Natural killer cell treated with Interleukin-12 subunit alpha and Interleukin-12 subunit beta and Interleukin-15 and Interleukin-18, amount 100 ng/mL, for 72 hours (primary cell): ENCODE results near the gene KIAA0232. TPM values are rescaled to one million over a fixed set of nuclear protein-coding genes. Genes with fewer than 3 reads are reported as not detected.
A peak's percentile ranks its signal among the peaks of the same experiment; 100 is the strongest.
"Not testable (repeated sequence)": the region's sequence is repeated elsewhere in the genome, so short reads cannot be mapped to it uniquely, and the experiment has no call there.

Source experiments
- ATAC-seq, 2 donors: fragments of 150-1000 bp; cut with Tn5 transposase in 1 of 2; sonication (Bioruptor Pico), chemical (Tn5 transposase) in 1 of 2; 2 replicates each; pipeline ENCODE4 v1.10.0; 2021
- DNase-seq: peaks from one replicate; pipeline ENCODE4 v3.0.0; 2022; ENCODE audit warnings: low spot score
- H3K27ac Mint-ChIP-seq, 2 donors: 1 replicate in 1 of 2; 2 replicates in 1 of 2; pipeline ENCODE4 v1.8.0; 2022; ENCODE audit warnings: mixed read lengths in 2 of 2, mild to moderate bottlenecking in 1 of 2, moderate library complexity in 1 of 2
- H3K27me3 Mint-ChIP-seq, 2 donors: 1 replicate in 1 of 2; 2 replicates in 1 of 2; pipeline ENCODE4 v1.8.0; 2022; ENCODE audit warnings: mixed read lengths in 2 of 2
- H3K36me3 Mint-ChIP-seq: one replicate; pipeline ENCODE4 v1.8.0; 2022; ENCODE audit warnings: mixed read lengths
- H3K4me1 Mint-ChIP-seq, 2 donors: 1 replicate in 1 of 2; 2 replicates in 1 of 2; pipeline ENCODE4 v1.8.0; 2022; ENCODE audit warnings: low read depth in 2 of 2, mixed read lengths in 2 of 2, mild to moderate bottlenecking in 1 of 2
- H3K4me3 Mint-ChIP-seq: one replicate; pipeline ENCODE4 v1.8.0; 2022; ENCODE audit warnings: mixed read lengths
- H3K9me3 Mint-ChIP-seq: 2 replicates; pipeline ENCODE4 v1.8.0; 2022; ENCODE audit warnings: mixed read lengths
- total RNA-seq, 2 donors: library from RNA; stranded (reverse); gene quantifications; one replicate each; pipeline ENCODE4 v1.2.3, GENCODE V29; 2022

The KIAA0232 gene
- total RNA-seq, 2 donors from 2014 or later = 19.5 to 20.6 TPM

DNA sequence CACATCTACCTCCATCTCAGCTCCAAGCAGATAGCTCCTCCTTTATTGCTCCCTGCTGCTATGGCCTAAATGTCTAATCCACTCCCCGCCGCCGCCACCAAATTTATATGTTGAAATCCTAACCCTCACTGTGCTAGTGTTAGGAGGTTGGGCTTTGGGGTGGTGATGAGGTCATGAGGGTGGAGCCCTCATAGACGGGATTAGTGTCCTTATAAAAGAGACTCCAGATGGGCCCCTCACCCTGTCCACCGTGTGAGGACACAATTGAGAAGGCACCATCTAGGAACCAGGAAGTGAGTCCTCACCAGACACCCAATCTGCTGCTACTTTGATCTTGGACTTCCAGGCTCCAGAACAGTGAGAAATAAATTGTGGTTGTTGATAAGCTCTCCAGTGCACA, 113.5 kb downstream of the KIAA0232 start:
- no peaks in the 10 kb centered on the region for H3K27me3 Mint-ChIP-seq
- no peak overlapping the region for H3K4me3 Mint-ChIP-seq
- DNase-seq (no peak), ATAC-seq (no peak)
- H3K36me3 Mint-ChIP-seq = no peaks in the 10 kb centered on the region
- no peak overlapping the region for H3K27ac Mint-ChIP-seq
- H3K9me3 Mint-ChIP-seq = no peaks in the 10 kb centered on the region
- peaks cover 48 to 55% of the 10 kb centered on the region in 2 donors for H3K4me1 Mint-ChIP-seq

GRCh38 chr4:6898763-6899162, 116.2 kb downstream of the KIAA0232 start:
- H3K4me1 Mint-ChIP-seq = peaks cover 30 to 39% of the 10 kb centered on the region in 2 donors
- H3K36me3 Mint-ChIP-seq = no peaks in the 10 kb centered on the region
- H3K9me3 Mint-ChIP-seq = no peaks in the 10 kb centered on the region
- H3K27ac Mint-ChIP-seq = peak overlapping the region; percentile 95 to 99
- peak; percentile 20 for DNase-seq
- H3K27me3 Mint-ChIP-seq = no peaks in the 10 kb centered on the region
- H3K4me3 Mint-ChIP-seq = peak overlapping the region; percentile 92
- peak in 1 of 2 donors; percentile 34 for ATAC-seq

DNA sequence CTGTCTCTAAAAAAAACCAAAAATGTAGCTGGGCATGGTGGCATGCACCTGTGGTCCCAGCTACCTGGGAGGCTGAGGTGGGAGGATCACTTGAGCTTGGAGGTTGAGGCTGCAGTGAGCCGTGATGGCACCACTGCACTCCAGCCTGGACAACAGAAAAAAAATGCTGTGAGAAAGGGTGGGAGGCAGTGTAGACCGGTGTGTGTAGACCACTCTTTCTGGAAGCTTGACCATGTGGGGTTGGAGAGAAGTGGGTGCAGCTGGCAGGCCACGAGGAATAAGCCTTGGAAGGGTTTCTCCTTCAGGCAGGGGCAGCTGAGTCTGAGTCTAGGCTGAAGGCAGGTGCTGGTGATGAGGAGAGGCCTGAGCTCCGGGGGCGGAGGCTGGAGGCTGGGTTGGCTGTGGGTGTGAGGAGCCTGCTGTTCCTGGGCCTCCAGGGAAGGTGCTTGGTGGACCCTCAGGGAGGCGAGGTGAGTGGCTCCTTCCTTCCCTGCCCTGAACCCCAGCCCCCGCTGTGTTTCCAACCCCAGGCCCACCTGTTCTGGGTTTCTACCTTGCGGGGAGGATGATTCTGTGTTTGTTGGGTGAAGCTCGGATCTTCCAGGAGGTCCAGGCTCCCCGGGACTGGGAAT, 117.8 kb downstream of the KIAA0232 start:
- Mint-ChIP-seq H3K27me3 (no peaks in the 10 kb centered on the region), H3K9me3 (no peaks in the 10 kb centered on the region), H3K27ac (peak overlapping the region; percentile 95 to 99), H3K4me1 (peaks cover 26 to 29% of the 10 kb centered on the region in 2 donors), H3K36me3 (no peaks in the 10 kb centered on the region), H3K4me3 (peak overlapping the region; percentile 92)
- no peak for DNase-seq
- ATAC-seq = no peak

GRCh38 chr4:6900956-6901355, 118.4 kb downstream of the KIAA0232 start:
- Mint-ChIP-seq H3K27ac (peak overlapping the region; percentile 95 to 99), H3K4me3 (peak overlapping the region; percentile 92), H3K4me1 (peaks cover 26 to 29% of the 10 kb centered on the region in 2 donors), H3K27me3 (no peaks in the 10 kb centered on the region), H3K36me3 (no peaks in the 10 kb centered on the region), H3K9me3 (no peaks in the 10 kb centered on the region)
- no peak for DNase-seq
- no peak for ATAC-seq

- Mint-ChIP-seq H3K36me3 (no peaks in the 10 kb centered on the region), H3K4me1 (peaks cover 26 to 29% of the 10 kb centered on the region in 2 donors), H3K9me3 (no peaks in the 10 kb centered on the region), H3K4me3 (no peak overlapping the region), H3K27me3 (no peaks in the 10 kb centered on the region), H3K27ac (peak overlapping the region in 1 of 2 donors; percentile 99)
- DNase-seq = no peak
- ATAC-seq = no peak
These were observed 119.3 kb downstream of the KIAA0232 start for GRCh38 chr4:6901669-6902317.

GRCh38 chr4:6902318-6903042, 120.0 kb downstream of the KIAA0232 start:
- no peak overlapping the region for H3K4me3 Mint-ChIP-seq
- peaks cover 0 to under 1% of the 10 kb centered on the region in 2 donors for H3K27me3 Mint-ChIP-seq
- H3K27ac Mint-ChIP-seq = peak overlapping the region in 1 of 2 donors; percentile 26
- H3K36me3 Mint-ChIP-seq = no peaks in the 10 kb centered on the region
- H3K4me1 Mint-ChIP-seq = peaks cover 27 to 29% of the 10 kb centered on the region in 2 donors
- no peak for ATAC-seq
- peak; percentile 42 for DNase-seq
- H3K9me3 Mint-ChIP-seq = no peaks in the 10 kb centered on the region

GRCh38 chr4:6905516-6906445, 123.3 kb downstream of the KIAA0232 start:
- Mint-ChIP-seq H3K9me3 (no peaks in the 10 kb centered on the region), H3K4me1 (peaks cover 20 to 21% of the 10 kb centered on the region in 2 donors), H3K36me3 (no peaks in the 10 kb centered on the region), H3K4me3 (no peak overlapping the region), H3K27me3 (peaks cover 0 to 4% of the 10 kb centered on the region in 2 donors), H3K27ac (no peak overlapping the region)
- DNase-seq = no peak
- ATAC-seq = no peak

DNA sequence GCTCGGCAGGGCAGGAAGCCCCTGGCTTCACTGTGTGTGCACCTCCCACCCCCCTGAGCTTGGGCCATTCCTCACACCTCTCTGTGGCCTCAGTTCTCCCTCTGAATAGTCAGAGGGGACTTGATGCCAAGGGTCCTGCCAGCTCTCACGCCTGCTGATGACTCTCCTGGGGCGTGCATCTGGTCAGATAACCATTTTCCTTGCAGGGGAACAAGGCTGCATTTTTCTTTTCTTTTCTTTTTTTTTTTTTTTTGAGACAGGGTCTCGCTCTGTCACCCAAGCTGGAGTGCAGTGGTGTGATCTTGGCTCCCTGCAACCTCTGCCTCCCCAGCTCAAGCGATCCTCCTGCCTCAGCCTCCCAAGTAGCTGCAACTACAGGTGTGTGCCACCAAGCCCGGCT, 124.0 kb downstream of the KIAA0232 start:
- H3K4me3 Mint-ChIP-seq, H3K27ac Mint-ChIP-seq, H3K9me3 Mint-ChIP-seq, H3K36me3 Mint-ChIP-seq, ATAC-seq, H3K27me3 Mint-ChIP-seq, DNase-seq: not testable (repeated sequence)
- peaks cover 20 to 23% of the 10 kb centered on the region in 2 donors for H3K4me1 Mint-ChIP-seq

- H3K27me3 Mint-ChIP-seq = peaks cover 0 to 4% of the 10 kb centered on the region in 2 donors
- peaks cover 27 to 31% of the 10 kb centered on the region in 2 donors for H3K4me1 Mint-ChIP-seq
- no peaks in the 10 kb centered on the region for H3K36me3 Mint-ChIP-seq
- ATAC-seq (no peak), DNase-seq (no peak)
- H3K9me3 Mint-ChIP-seq = no peaks in the 10 kb centered on the region
- H3K27ac Mint-ChIP-seq = no peak overlapping the region
- peak overlapping the region; percentile 26 for H3K4me3 Mint-ChIP-seq
These were observed 125.2 kb downstream of the KIAA0232 start for GRCh38 chr4:6907658-6908191.

- no peak for DNase-seq
- H3K36me3 Mint-ChIP-seq = no peaks in the 10 kb centered on the region
- H3K27me3 Mint-ChIP-seq = peaks cover 0 to 4% of the 10 kb centered on the region in 2 donors
- peak overlapping the region; percentile 93 for H3K4me3 Mint-ChIP-seq
- H3K27ac Mint-ChIP-seq = peak overlapping the region; percentile 74 to 89
- no peaks in the 10 kb centered on the region for H3K9me3 Mint-ChIP-seq
- peaks cover 34 to 37% of the 10 kb centered on the region in 2 donors for H3K4me1 Mint-ChIP-seq
- ATAC-seq = no peak
These were observed 126.0 kb downstream of the KIAA0232 start for GRCh38 chr4:6908432-6909112.

DNA sequence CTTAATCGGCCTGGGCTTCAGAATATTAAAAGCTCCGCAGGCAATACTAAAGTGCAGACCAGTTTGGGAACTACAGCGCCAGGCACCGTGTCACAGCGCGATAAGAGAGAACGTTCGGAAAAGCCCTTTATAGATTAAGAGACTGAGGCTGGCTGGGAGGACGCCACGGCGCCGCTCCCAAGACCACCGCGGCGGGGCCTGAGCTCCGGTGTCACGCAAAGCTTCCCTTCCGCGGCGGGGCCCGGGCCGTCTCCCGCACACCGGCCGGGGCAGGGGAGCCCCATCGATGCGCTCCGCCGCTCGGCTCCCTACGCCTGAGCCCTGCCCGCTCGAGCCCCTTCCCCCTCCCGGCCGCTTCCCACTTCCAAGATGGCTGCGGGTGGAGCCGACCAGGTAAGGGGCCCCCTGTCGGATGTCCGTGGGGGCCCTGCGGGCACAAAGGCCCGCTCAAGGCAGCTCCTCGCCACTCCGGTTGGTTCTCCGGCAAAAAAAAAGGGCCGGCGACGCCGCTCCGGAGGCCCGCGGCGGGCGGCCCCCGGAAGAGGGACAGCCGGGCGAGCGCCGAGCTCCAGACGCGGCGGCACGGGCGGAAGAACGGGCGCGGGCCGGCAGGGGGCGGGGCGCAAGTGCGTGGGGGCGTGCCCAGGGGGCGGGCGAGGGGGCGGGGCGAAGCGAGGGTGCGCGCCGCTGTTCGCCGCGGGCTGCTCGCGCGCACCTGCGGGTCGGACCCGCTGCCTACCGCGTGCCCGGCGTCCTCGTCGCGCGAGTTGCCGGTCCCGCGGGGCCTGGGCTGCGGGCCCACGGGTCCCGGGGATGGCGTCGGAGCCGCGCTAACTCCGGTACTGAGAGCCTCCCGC, 126.8 kb downstream of the KIAA0232 start, which contains the start of gene TBC1D14:
Gene TBC1D14, plus strand, starts transcription at position 714 of the 857 bp plus-strand sequence. CDS start 13,564 bp downstream, outside the sequence.
- Mint-ChIP-seq H3K27me3 (peaks cover 0 to 4% of the 10 kb centered on the region in 2 donors), H3K4me3 (peak within 1 kb of the TSS; percentile 93), H3K36me3 (no peaks in the 10 kb centered on the region), H3K27ac (peak within 1 kb of the TSS; percentile 74 to 91), H3K9me3 (no peaks in the 10 kb centered on the region), H3K4me1 (peaks cover 34 to 38% of the 10 kb centered on the region in 2 donors)
- peak; percentile 88 for DNase-seq
- ATAC-seq = peak; percentile 93 to 95

GRCh38 chr4:6909970-6910339, 127.4 kb downstream of the KIAA0232 start:
- H3K4me1 Mint-ChIP-seq = peaks cover 34 to 41% of the 10 kb centered on the region in 2 donors
- no peak for DNase-seq

More at GRCh38 chr4:6909970-6910339, 127.4 kb downstream of the KIAA0232 start:
- peak in 1 of 2 donors; percentile 55 for ATAC-seq
- H3K27me3 Mint-ChIP-seq = peaks cover 0 to 4% of the 10 kb centered on the region in 2 donors
- H3K36me3 Mint-ChIP-seq = no peaks in the 10 kb centered on the region
- peak overlapping the region; percentile 72 to 91 for H3K27ac Mint-ChIP-seq
- no peaks in the 10 kb centered on the region for H3K9me3 Mint-ChIP-seq
- H3K4me3 Mint-ChIP-seq = peak overlapping the region; percentile 89
